Activated naive CD8-positive, alpha-beta T cell treated with anti-CD3 and anti-CD28 coated beads, Interleukin-2, amount 10 ng/mL, durations not matched to agents 7 days and 5 days (primary cell): ENCODE data around the gene MAP10. TPM values are rescaled to one million over a fixed set of nuclear protein-coding genes. Genes with fewer than 3 reads are reported as not detected.

Experiments used
- ATAC-seq: fragments of 150-1000 bp; cut with Tn5 transposase; one replicate; pipeline ENCODE4 v1.10.0; 2021; ENCODE audit warnings: low read depth, moderate library complexity
- POLR2A ChIA-PET: fragments of 350-600 bp; sonication (Branson Sonifier 250); formaldehyde crosslinking; loops from one replicate; lab custom pipeline; 2021; ENCODE audit warnings: antibody characterized with exemption; lab: Charles Lee
- DNase-seq: peaks from one replicate; pipeline ENCODE4 v3.0.0; 2021
- H3K27ac Mint-ChIP-seq: one replicate; pipeline ENCODE4 v1.8.0; 2022; ENCODE audit warnings: mild to moderate bottlenecking, mixed read lengths
- H3K27me3 Mint-ChIP-seq: one replicate; pipeline ENCODE4 v1.8.0; 2022; ENCODE audit warnings: mild to moderate bottlenecking, moderate library complexity, mixed read lengths
- H3K36me3 Mint-ChIP-seq: one replicate; pipeline ENCODE4 v1.8.0; 2021; ENCODE audit warnings: mild to moderate bottlenecking, mixed read lengths
- H3K4me1 Mint-ChIP-seq: one replicate; pipeline ENCODE4 v1.8.0; 2021; ENCODE audit warnings: mixed read lengths
- H3K4me3 Mint-ChIP-seq: one replicate; pipeline ENCODE4 v1.8.0; 2022; ENCODE audit warnings: mild to moderate bottlenecking, moderate library complexity, mixed read lengths
- H3K9me3 Mint-ChIP-seq: one replicate; pipeline ENCODE4 v1.8.0; 2021; ENCODE audit warnings: mixed read lengths
- total RNA-seq, 2 experiments: library from RNA; stranded (reverse); gene quantifications; one replicate each; pipeline ENCODE4 v1.2.3, GENCODE V29; 2021

MAP10 gene
- 1 to 10 TPM; 4.0 to 4.5 TPM for total RNA-seq

DNA sequence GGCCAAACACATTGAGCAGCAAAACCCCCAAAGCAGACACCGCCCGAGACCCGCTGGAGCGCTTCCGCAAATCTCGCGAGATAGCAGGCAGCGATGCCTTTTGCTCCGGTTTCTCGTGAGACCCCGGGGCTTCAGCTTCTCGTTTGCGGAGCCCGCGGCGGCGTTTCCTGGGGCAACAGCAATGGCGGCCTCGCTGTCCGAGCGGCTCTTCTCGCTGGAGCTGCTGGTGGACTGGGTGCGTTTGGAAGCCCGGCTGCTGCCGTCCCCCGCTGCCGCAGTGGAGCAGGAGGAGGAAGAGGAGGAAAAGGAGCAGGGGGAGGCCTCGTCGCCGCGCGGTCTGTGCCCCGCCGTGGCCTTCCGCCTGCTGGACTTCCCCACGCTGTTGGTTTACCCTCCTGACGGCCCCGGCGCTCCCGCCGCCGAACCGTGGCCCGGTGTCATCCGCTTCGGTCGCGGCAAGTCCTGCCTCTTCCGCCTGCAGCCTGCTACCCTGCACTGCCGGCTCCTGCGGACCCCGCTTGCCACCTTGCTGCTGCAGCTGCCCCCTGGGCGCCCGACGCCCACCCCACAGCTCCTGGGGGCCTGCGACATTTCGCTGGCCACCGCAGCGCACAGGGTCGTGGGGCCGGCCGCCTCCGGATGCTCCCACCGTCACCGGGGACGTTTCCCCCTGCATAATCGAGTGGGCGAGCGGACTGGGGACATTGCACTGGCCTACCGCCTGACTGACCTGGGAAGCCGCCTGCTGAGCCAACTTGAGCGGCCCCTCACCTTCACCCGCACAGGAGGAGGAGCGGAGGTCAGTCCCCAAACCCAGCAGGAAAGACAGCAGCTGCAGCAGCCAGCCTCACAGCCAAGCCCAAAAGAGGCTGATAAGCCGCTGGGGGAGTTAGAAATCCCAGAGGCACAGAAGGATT lies at the start of gene MAP10:
Gene MAP10, plus strand, starts transcription at position 148 of the 917 bp plus-strand sequence. Its CDS starts 34 bp downstream, at position 182.
- Mint-ChIP-seq H3K27me3 (peaks cover 11% of the 10 kb centered on the region), H3K4me3 (peak within 1 kb of the TSS; percentile 87), H3K36me3 (peaks cover 11% of the 10 kb centered on the region), H3K27ac (peak within 1 kb of the TSS; percentile 85), H3K4me1 (peaks cover 13% of the 10 kb centered on the region), H3K9me3 (peaks cover 3% of the 10 kb centered on the region)
- POLR2A ChIA-PET = interaction anchor here (1.5 to 1.9 kb wide), 4 partner anchors 12 to 146 kb away, joined by 3 to 13 read pairs (median 5); no protein-coding TSS in a partner anchor
- ATAC-seq (peak; percentile 93), DNase-seq (peak; percentile 84)

DNA sequence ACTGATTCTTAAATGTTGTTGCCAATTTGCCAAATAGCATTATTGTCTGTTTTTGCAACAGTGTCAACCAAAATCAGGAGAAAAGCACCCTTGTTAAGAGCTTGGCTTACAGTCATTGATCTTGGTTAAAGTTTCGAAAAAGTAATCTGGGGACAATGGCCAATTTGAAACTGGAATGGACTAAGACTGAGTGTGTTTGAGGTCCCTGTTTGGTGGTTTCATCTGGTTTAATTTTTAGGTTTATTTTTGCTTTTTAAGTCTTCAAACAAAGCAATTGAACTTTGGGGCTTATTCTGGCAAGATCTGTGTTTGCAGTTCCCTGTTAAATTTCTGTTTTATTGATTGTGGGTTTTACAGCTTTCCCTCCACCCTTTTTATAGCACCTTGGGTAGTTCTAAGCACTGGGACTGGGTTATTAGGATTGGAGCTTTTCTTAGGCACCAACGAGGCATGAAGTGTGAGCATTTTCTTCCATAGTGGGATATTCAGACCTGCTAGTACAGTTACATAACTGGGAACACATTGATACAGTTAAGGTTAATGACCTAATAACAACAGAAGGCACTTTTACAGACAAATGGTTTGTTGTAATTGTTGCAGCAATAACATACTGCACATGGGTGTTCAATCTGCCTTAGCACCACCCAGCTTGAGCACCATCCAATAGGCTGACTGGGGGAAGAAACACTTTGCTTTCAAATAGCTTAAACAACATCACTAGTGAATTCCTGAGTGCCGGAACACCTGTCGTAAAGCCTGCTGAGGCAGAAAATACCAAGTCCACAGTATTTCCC lies 40.6 kb upstream of the MAP10 start:
- DNase-seq = no peak
- POLR2A ChIA-PET = no interaction called here
- H3K9me3 Mint-ChIP-seq = peaks cover 5% of the 10 kb centered on the region
- peaks cover 4% of the 10 kb centered on the region for H3K4me1 Mint-ChIP-seq
- H3K27me3 Mint-ChIP-seq = peaks cover 4% of the 10 kb centered on the region
- ATAC-seq = no peak
- no peak overlapping the region for H3K4me3 Mint-ChIP-seq
- H3K27ac Mint-ChIP-seq = no peak overlapping the region
- no peaks in the 10 kb centered on the region for H3K36me3 Mint-ChIP-seq

- peaks cover 5% of the 10 kb centered on the region for H3K9me3 Mint-ChIP-seq
- DNase-seq (no peak), ATAC-seq (no peak)
- no peak overlapping the region for H3K4me3 Mint-ChIP-seq
- POLR2A ChIA-PET = no interaction called here
- no peak overlapping the region for H3K27ac Mint-ChIP-seq
- H3K27me3 Mint-ChIP-seq = peaks cover 4% of the 10 kb centered on the region
- H3K36me3 Mint-ChIP-seq = no peaks in the 10 kb centered on the region
- peaks cover 4% of the 10 kb centered on the region for H3K4me1 Mint-ChIP-seq
Observed at GRCh38 chr1:232765542-232765941, 39.7 kb upstream of the MAP10 start.

- no peaks in the 10 kb centered on the region for H3K36me3 Mint-ChIP-seq
- peaks cover 4% of the 10 kb centered on the region for H3K4me1 Mint-ChIP-seq
- H3K9me3 Mint-ChIP-seq = peaks cover 5% of the 10 kb centered on the region
- no peak for DNase-seq
- H3K27ac Mint-ChIP-seq = no peak overlapping the region
- H3K27me3 Mint-ChIP-seq = peaks cover 4% of the 10 kb centered on the region
- no peak overlapping the region for H3K4me3 Mint-ChIP-seq
- POLR2A ChIA-PET = no interaction called here
- no peak for ATAC-seq
Observed at GRCh38 chr1:232766241-232766890, 38.9 kb upstream of the MAP10 start.

DNA sequence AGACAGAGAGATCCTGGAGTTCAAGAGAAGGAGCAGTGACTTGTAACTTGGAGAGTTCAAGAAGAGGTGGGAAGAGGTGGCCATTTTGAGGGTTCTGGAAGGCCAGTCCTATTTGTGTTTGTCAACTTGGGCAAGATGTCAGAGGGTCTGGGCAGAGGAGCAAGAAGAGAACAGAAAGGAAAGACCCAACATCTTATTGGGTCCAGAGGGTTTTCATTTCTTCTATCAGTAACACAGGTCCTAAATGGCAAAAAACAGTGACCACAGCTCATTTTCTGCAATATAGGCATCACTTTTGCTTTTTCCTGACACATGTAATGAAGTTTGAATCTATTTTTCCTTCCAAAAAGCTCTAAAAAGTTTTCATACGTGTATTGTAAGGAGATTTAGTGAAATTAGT lies 38.3 kb upstream of the MAP10 start:
- DNase-seq (no peak), ATAC-seq (no peak)
- peaks cover 5% of the 10 kb centered on the region for H3K9me3 Mint-ChIP-seq
- no peak overlapping the region for H3K27ac Mint-ChIP-seq
- POLR2A ChIA-PET = no interaction called here
- H3K4me3 Mint-ChIP-seq = no peak overlapping the region
- peaks cover 4% of the 10 kb centered on the region for H3K27me3 Mint-ChIP-seq
- H3K36me3 Mint-ChIP-seq = no peaks in the 10 kb centered on the region
- H3K4me1 Mint-ChIP-seq = peaks cover 4% of the 10 kb centered on the region

DNA sequence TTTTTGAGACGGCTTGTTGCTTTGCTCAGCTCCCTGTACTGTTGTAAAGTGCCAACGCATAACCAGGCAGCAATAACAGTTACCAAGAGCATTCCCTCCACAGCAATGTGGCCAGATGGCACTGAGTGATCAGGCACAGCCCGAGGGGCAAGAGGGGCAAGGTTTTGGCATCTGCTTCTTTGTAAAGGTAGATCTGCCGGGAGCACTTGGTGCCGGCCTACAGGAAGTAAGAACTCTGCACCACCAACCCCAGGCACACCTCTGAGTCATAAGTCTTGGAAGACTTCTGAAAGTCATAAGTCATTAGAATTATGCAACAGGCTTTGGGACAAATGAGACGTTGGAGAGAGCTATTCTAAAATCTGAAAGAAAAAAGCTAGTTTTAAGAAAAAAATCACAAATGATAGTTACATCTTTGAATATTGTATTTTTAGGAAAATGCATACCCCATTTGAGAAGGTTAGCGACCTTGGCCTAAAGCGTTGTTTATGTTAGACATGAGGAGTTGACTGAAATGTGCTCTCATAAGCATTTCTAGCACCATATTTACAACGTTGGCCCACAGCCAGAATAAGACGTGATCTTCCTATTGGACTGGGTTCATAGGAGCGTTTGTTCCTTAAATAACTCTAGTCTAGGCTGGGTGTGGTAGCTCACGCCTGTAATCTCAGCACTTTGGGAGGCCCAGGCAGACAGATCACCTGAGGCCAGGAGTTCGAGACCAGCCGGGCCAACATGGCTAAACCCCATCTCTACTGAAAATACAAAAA lies 37.7 kb upstream of the MAP10 start:
- POLR2A ChIA-PET = no interaction called here
- no peaks in the 10 kb centered on the region for H3K36me3 Mint-ChIP-seq
- no peak overlapping the region for H3K27ac Mint-ChIP-seq
- peaks cover 4% of the 10 kb centered on the region for H3K27me3 Mint-ChIP-seq
- DNase-seq = no peak
- peaks cover 4% of the 10 kb centered on the region for H3K4me1 Mint-ChIP-seq
- ATAC-seq = no peak
- H3K9me3 Mint-ChIP-seq = peaks cover 5% of the 10 kb centered on the region
- H3K4me3 Mint-ChIP-seq = no peak overlapping the region

- DNase-seq = no peak
- Mint-ChIP-seq H3K36me3 (no peaks in the 10 kb centered on the region), H3K4me3 (no peak overlapping the region), H3K4me1 (peaks cover 2% of the 10 kb centered on the region), H3K9me3 (peaks cover 3% of the 10 kb centered on the region), H3K27me3 (peaks cover 6% of the 10 kb centered on the region), H3K27ac (no peak overlapping the region)
- no peak for ATAC-seq
- POLR2A ChIA-PET = no interaction called here
Observed at GRCh38 chr1:232768793-232769192, 36.4 kb upstream of the MAP10 start.

DNA sequence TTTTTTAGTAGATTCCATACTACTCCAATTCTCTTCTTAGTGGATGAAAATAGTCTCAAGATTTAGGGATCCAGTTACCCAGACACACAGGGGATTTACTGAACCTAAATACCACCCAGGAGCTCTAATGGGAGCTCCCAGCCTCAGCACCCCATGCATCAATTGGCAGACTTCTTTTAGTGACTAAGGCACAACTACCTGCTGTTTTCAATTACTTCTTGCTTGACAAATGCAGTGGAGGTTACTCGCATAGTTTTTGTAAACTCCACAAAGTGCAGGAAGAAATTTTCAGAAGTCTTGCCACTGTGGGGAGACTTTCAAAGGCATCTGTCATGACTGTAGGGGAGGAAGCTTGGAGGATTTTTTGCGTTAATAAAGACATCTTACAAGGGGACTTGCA lies 35.5 kb upstream of the MAP10 start:
- Mint-ChIP-seq H3K9me3 (peaks cover 3% of the 10 kb centered on the region), H3K4me3 (no peak overlapping the region), H3K36me3 (no peaks in the 10 kb centered on the region), H3K27me3 (peaks cover 12% of the 10 kb centered on the region), H3K4me1 (peaks cover 2% of the 10 kb centered on the region), H3K27ac (no peak overlapping the region)
- POLR2A ChIA-PET = no interaction called here
- DNase-seq = no peak
- ATAC-seq = no peak

DNA sequence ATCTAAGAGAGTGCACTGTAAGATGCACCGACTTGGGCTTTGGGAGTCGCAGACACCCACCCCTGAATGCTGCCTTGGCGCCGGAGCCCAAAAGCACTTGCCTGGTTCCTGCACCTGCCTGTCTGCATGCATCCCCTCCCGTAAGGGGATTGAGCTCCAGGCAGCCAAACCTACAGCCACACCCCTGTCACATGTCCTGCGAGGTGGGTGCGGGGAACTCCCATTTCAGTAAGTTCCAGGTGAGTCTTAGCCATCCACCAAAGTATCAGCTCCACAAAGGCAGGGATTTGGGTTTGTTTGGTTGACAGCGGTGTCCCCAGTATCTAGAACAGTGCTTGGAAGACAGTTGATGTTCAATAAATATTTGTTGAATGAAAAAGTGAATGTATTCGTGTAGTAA lies 31.5 kb upstream of the MAP10 start:
- Mint-ChIP-seq H3K4me3 (no peak overlapping the region), H3K9me3 (no peaks in the 10 kb centered on the region), H3K27ac (no peak overlapping the region), H3K4me1 (no peaks in the 10 kb centered on the region), H3K36me3 (no peaks in the 10 kb centered on the region), H3K27me3 (peaks cover 23% of the 10 kb centered on the region)
- POLR2A ChIA-PET = no interaction called here
- DNase-seq (no peak), ATAC-seq (no peak)

DNA sequence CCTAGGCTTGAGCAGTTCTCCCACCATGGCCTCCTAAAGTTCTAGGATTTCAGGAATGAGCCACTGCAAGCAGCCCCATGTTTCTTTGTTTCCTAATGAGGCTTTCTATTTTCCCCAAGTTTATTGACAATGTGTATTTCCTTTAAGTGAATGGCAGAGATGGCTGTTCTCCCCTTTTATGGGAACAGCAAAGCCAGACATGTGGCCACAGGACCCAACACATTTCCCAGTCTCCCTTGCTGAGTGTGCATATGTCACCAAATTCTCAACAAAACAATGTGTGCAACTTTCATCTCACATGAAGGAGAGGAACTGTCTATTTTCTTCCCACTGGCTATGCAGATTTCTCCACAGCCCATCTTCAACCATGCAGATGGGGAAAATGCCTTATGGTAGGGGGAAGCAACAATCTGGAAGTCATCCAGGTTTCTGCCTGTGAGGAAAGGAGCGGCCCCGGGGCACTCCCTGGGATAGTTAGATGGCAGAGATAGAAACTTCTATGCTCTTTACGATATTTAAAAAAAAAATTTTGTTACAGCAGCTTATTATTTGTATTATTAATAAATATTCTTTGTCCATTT lies 28.6 kb upstream of the MAP10 start:
- H3K27me3 Mint-ChIP-seq = peaks cover 23% of the 10 kb centered on the region
- no peaks in the 10 kb centered on the region for H3K9me3 Mint-ChIP-seq
- H3K27ac Mint-ChIP-seq = no peak overlapping the region
- H3K36me3 Mint-ChIP-seq = no peaks in the 10 kb centered on the region
- POLR2A ChIA-PET = no interaction called here
- no peak overlapping the region for H3K4me3 Mint-ChIP-seq
- DNase-seq (no peak), ATAC-seq (no peak)
- no peaks in the 10 kb centered on the region for H3K4me1 Mint-ChIP-seq

DNA sequence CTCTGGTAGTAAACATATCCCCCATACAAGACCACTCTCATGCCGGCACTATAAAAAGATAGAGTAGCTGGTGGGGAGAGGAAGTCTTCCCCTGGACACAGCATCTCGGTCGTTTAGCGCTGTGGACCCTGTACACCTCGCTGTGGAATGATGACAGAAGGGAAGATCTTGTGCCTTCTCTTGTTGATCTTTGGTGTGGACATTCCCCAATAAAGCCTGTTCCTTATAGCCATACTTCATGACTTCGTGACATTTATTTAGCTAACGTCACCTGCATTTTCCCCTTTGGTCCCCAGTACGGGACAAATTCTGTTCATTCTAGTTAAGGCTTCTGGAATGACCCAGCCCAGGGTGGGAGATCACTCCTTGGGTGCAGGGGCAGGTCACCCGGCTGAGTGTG lies 24.9 kb upstream of the MAP10 start:
- H3K36me3 Mint-ChIP-seq = no peaks in the 10 kb centered on the region
- no peak for DNase-seq
- peaks cover 11% of the 10 kb centered on the region for H3K27me3 Mint-ChIP-seq
- POLR2A ChIA-PET = no interaction called here
- ATAC-seq = no peak
- H3K4me3 Mint-ChIP-seq = no peak overlapping the region
- H3K4me1 Mint-ChIP-seq = peaks cover 11% of the 10 kb centered on the region
- H3K9me3 Mint-ChIP-seq = no peaks in the 10 kb centered on the region
- no peak overlapping the region for H3K27ac Mint-ChIP-seq

DNA sequence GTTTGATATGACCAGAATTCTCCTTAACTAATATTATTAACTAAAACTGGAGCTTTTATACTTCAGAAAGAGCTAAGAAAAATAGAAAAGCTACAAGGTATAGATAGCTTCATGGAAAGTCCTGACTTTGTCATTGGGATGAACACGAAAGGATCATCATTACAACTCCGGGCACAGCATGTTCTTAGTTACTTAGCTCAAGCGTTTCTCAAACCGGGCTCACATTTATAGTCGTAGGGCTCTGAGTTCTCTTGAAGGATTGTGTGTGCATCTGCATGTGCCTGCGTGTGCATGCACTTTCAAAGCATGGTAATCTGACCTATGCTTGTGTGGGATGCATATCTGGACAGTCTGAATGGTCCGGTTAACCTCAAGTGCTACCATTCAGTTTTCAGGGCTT lies 20.4 kb upstream of the MAP10 start:
- peaks cover 6% of the 10 kb centered on the region for H3K27me3 Mint-ChIP-seq
- H3K4me1 Mint-ChIP-seq = peaks cover 21% of the 10 kb centered on the region
- POLR2A ChIA-PET = no interaction called here
- no peak overlapping the region for H3K4me3 Mint-ChIP-seq
- ATAC-seq = no peak
- no peaks in the 10 kb centered on the region for H3K9me3 Mint-ChIP-seq
- no peaks in the 10 kb centered on the region for H3K36me3 Mint-ChIP-seq
- DNase-seq = no peak
- no peak overlapping the region for H3K27ac Mint-ChIP-seq
